GM21529 (cell line): ENCODE results near the gene SDK2.

Experiments used
- ATAC-seq: cut with Tn5 transposase; IDR thresholded peaks from one replicate; pipeline ENCODE4 v1.9.1; 2021; ENCODE audit not compliant: unreplicated experiment

The SDK2 gene

DNA sequence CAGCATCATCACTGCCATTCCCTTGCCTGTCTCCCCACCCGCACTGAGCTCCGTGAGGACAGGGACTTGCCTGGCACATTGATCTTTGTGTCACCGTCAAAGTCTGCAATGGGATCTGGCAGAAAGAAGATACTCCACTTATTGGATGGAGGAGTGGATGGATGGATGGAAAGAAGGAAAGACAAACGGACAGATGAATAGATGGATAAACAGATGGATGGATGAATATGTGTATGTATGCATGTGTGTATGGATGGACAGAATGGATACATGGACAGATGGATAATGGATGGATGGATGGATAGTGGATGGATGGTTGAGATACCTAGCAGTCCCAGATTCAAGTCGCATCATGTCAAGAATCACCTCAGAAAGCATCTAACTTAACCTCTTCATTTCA lies 99.9 kb downstream of the SDK2 start:
- no peak for ATAC-seq

DNA sequence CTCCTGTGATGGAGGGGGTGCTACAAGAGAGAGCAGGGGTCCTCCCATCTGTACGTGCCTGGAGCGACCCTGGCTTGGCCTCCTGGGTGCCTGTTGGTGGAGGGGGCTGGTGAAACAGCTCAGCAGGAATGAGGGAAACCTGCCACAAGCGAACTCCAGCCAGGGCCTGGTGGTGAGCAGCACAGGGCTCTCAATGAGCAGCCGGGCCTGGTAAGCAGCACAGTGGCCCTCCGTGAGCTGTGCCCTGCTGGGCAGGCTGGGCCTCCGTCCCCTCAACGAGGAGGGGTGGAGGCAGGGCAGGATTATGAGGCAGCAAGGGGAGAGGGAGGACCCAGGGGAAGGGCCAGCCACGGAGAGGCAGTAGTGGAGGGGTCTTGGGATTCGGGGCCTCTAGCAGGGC lies 101.9 kb downstream of the SDK2 start:
- ATAC-seq, result no peak

DNA sequence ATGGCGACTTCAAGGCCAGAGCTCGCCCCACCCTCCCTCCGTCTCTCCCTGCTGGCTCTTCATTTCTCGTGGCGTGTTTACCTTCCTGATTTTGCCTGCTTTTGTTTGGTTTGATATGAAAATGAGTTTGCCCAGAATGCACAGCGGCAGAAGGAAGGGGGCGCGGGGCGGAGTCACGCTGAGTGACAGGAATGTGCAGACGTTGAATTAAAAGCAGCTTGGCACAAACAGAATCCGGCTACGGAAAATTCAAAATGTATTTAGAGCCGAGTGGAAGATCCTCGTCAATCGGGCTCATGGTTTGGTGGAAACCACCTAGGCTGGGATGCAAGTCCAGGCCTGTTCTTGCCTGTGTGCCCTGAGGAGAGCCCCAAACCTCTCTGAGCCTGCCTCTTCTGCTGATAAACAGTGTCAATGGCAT lies 102.7 kb downstream of the SDK2 start:
- no peak for ATAC-seq

- ATAC-seq, result no peak
Measured at GRCh38 chr17:73541111-73541510, 103.1 kb downstream of the SDK2 start.

- no peak for ATAC-seq
Measured at GRCh38 chr17:73539166-73539565, 105.1 kb downstream of the SDK2 start.

GRCh38 chr17:73538445-73538844 lies 105.8 kb downstream of the SDK2 start:
- no peak for ATAC-seq

DNA sequence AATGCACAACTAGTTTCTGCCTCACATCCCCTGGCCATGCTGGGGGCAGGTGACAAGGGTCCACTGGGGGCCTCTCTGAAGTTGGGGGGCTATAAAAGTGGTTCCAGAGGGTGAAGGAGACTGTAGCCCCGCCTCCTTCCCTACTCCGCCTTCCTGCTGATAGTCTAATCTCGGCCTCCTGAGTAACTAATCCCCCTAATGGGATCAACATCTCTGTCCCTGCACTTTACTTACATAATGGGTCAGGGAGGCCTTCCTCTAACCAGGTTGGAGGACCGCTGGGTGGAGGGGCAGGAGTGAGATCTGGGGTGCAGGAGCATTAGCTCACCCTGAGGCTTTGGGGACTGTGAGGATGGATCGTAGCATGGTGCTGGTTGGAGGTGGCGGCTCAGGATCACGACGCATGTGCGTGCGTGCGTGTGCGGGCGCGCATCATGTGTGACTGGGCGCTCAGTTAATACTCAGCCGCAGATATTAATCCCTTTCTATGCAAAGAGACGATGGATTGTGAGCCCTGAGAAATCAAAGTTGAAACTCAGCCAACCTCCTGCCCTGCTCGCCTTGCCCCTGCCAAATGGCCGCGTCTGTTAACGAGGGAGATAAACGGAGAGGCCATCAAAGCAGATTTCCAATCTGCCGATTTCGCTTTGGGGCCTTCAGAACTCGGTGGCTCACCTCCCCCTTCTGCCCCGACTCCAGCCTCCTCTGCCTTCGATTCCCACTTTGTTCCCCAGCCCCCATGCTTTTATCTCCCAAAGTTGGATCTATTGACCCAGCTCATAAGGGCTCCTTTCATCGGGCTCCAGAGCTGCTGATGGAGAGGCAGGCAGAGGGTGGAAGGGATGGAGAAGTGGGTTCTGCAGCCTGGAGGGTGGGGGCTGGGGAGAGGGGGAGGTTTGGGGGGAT lies 107.3 kb downstream of the SDK2 start:
- no peak for ATAC-seq

DNA sequence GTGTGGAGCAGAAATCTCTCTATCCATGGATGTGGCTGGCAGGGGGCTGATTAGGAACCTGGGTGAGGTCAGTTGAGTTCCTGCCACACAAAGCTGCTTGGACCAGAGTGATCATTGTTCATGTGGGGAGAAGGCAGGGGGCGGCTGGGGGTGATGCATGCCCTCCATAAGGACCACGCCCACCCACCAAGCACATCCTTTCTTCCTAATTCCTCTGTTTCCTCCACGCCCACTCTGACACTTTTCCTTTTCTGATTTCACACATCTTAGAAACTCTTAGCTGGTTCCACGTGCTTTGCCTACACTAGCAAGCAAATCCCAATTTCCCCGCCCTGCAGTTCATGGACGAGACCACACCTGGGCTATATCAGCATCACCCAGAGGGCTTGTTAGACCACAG lies 108.5 kb downstream of the SDK2 start:
- ATAC-seq, result no peak

- no peak for ATAC-seq
Measured at GRCh38 chr17:73534209-73534909, 109.9 kb downstream of the SDK2 start.

GRCh38 chr17:73533781-73534180 lies 110.5 kb downstream of the SDK2 start:
- no peak for ATAC-seq

GRCh38 chr17:73533127-73533526 lies 111.1 kb downstream of the SDK2 start:
- ATAC-seq, result no peak

DNA sequence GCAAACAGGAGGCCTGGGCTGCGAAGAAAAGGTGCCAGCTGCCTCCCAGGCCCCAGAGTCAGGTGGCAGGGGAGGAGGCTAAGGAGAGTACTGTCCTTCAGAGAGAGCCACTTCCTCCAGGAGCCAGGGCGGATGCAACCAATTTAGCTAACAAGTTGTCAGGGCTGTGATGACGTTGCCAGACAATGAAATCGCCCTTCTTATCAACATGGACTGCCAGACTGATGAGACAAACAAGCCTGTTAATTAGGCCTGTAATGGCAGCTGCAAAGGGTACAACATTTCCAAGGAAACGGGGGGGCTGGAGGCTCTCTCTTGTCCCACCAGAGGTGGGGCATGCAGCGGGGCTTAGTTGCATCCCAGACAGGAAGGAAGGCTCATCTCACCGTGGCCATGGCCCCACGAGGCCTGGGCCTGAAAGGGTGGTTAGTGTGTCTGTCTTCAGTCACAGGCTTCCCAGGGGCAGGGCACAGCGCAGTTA lies 111.8 kb downstream of the SDK2 start:
- ATAC-seq, result no peak

- ATAC-seq, result no peak
Measured at GRCh38 chr17:73531158-73531557, 113.1 kb downstream of the SDK2 start.

- no peak for ATAC-seq
Measured at GRCh38 chr17:73528679-73529078, 115.6 kb downstream of the SDK2 start.

DNA sequence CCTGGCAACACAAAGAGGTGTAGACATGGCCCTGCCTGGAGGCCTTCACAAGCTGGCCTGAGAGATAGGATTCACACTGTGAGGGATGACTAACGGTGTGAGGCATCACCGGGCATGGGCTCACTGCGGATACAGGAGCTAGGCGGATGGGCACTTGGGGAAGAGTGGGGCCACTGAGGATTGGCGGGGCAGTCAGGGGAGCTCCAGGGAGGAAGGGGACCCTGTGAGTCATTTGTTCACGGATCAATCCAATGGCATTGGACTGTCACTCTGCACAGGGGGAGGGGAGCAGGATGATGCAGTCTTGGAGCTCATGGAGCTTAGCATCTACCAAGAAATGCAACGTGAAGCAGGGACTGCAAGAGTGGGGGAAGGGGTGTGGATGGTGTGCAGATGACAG lies 117.3 kb downstream of the SDK2 start:
- ATAC-seq, result no peak

DNA sequence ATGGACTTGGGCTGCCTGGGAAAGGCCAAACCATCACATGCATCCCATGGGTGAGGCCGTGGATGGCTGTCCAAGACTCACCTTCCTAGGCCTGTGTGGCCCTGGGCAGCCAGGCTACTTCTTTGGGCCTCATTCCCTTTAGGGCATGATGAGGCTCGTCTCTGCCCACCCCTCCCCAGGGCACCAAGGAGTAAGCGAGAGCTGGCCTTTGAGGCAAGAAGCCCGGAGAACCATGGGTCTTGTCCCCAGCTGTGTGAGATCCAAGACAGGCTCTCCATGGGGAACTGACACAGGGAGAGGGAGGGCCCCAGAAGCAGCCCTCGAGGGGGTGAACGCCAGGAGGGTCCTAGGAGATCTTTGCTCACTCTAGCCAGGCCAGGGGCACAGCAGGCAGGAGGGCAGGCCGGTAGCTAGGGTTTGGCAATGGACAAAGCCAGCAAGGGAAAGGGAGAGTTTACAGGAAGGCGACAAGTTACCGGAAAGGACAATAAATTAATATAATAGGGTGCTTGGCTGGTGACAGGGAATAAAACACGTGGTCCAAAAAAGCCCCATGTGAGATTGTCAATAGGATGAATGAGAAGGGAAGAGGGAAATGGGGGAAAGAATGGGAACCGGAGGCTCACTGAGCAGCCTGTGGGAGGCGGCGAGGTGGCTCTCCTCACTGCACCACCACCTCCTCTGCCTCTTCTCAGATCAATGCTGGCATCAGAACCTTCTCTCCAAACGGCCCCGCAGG lies 119.1 kb downstream of the SDK2 start:
- ATAC-seq, result no peak

- ATAC-seq, result no peak
Measured at GRCh38 chr17:73522696-73523095, 121.5 kb downstream of the SDK2 start.

DNA sequence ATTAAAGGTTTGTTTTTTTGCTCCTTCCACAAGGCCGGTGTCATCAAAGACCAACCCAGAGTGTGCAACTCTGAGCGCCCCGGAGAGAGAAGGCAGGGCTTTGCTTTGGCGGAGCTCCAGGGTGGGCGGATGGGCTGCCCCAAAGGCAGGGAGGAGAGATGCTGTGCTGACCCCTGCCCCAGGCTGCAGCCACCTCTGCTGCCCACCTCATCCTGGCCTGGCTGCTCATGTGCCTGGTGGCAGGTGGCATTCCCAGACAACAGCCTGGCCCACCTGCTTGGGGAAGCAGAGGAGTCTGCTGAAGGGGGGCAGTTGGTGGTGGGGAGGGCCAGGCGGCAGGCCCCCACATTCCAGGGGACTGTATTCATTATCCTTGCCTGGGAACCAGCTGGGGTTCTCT lies 122.1 kb downstream of the SDK2 start:
- no peak for ATAC-seq

DNA sequence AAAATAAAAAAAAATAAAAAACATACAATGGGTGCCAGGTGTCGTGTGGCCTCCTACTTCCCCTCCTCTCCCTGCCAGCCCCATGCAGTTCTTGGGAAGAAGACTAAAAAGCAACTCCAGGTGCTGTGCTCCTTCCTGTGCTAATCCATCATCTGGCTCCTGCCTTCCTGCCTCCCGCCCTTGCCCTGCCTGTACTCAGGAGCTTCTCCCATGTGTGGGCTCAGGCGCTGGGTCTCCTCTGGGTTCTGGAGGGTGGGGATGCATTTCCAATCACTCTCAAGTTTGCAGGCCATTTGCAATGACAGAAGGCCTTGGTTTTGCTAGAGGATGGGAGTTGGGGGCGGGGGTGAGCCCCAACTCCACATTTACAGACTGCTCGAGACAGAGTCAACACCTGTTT lies 122.9 kb downstream of the SDK2 start:
- ATAC-seq, result no peak

- ATAC-seq, result no peak
Measured at GRCh38 chr17:73520369-73520761, 123.9 kb downstream of the SDK2 start.

DNA sequence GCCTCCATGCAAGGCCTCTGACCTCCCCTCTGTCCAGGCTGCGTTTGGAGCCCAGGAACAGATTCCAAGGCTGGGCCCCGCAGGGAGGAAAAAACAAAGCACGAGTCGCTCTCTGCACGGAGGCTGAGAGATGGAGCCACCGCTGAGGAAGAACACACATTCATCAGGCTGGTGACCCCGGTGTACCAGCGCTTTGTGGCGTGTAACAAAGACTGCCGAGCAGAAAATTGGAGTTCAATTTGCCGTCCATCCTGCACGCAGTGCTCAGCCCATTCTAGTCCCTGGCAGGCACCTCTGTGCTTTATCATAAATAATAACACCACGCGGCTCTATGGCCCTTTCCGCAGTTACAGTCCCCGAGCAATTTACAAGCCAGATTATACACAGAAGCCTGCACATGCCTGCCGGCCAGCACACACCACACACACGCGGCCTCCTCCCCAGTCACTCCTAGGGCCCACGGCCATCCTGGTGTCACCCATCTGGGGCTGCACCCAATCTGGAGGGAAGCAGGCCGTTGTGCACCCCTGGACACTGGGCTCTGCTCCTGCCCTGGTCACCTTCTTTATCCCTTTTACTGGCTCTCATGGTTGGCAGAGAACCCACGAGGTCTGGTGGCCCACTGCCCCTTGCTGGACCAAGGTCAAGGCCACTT lies 124.4 kb downstream of the SDK2 start:
- ATAC-seq, result no peak
